HL-60 (cell line): ENCODE measurements around the gene PICK1.

ENCODE experiments used
- DNase-seq, 2 experiments: peaks; one replicate each; pipeline ENCODE4 v3.0.0-alpha.2; 2010 to 2020; ENCODE audit warnings: low read depth in 1 of 2, low spot score in 1 of 2
- H3K27ac ChIP-seq: fragments of 250-450 bp; sonication (Bioruptor Pico); replicated peaks from 2 replicates; pipeline ENCODE4 v1.5.1; 2020; ENCODE audit warnings: mild to moderate bottlenecking, moderate library complexity
- H3K27me3 ChIP-seq: fragments of 250-450 bp; sonication (Bioruptor Pico); 2 replicates; pipeline ENCODE4 v1.5.1; 2021; ENCODE audit warnings: mild to moderate bottlenecking, moderate library complexity; ENCODE audit not compliant: insufficient read depth, poor library complexity, severe bottlenecking
- H3K4me3 ChIP-seq: replicated peaks from 2 replicates; pipeline ENCODE4 v1.5.1; 2011; ENCODE audit warnings: mild to moderate bottlenecking, control low read depth, low read length; ENCODE audit not compliant: insufficient read depth
- CTCF ChIP-seq: IDR thresholded peaks from one replicate; pipeline ENCODE4 v1.5.1; 2011; ENCODE audit warnings: low read length, control low read depth, inconsistent platforms; ENCODE audit not compliant: insufficient read depth
- GABPA ChIP-seq: IDR thresholded peaks from 2 replicates; pipeline ENCODE4 v1.6.1; 2012; ENCODE audit warnings: low read depth
- POLR2AphosphoS5 ChIP-seq: IDR thresholded peaks from 2 replicates; pipeline ENCODE4 v1.6.1; 2012; ENCODE audit warnings: low read depth
- REST ChIP-seq: IDR thresholded peaks from 2 replicates; pipeline ENCODE4 v1.6.1; 2012; ENCODE audit warnings: low read depth; ENCODE audit not compliant: insufficient replicate concordance
- SPI1 ChIP-seq: IDR thresholded peaks from 2 replicates; pipeline ENCODE4 v1.6.1; 2012; ENCODE audit warnings: low read depth, mild to moderate bottlenecking, borderline replicate concordance

The PICK1 gene

DNA sequence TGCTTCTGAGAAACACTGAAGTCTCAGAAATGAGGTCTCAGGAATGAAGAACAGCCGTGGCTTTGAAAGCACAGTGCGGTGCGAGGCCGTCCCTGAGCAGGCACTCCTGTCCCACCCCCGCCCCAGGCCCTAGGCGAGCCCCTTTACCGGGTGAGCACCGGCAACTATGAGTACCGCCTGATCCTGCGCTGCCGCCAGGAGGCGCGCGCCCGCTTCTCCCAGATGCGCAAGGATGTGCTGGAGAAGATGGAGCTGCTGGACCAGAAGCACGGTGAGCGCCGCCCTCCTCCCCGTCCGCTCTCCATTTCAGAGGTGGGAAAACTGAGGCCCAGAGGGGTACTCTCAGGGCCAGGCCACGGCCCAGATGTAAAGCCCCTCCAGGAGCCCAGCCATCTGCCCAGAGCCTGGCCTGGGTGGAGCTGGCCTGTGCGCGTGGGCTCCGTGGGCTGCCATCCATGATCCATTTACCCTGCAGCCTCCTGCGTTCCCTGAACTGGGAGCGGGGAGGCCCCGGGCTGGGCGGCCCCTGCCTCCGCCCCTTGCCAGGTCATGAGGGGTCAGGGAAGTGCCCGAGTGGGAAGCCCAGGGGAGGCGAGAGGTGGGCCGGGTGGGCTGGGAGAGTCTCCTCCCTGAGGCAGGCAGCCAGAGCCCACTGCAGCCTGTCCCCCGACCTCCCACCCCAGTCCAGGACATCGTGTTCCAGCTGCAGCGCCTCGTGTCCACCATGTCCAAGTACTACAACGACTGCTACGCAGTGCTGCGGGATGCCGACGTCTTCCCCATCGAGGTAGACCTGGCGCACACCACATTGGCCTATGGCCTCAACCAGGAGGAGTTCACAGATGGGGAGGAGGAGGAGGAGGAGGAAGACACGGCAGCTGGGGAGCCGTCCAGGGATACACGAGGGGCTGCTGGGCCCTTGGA is 17.2 kb downstream of the PICK1 start:
- no peak overlapping the region for H3K4me3 ChIP-seq
- TF ChIP-seq REST = no peak
- no peak for TF ChIP-seq POLR2AphosphoS5
- no peak for TF ChIP-seq SPI1
- TF ChIP-seq CTCF = no peak
- no peak for DNase-seq
- no peak overlapping the region for H3K27ac ChIP-seq
- no peaks in the 10 kb centered on the region for H3K27me3 ChIP-seq

DNA sequence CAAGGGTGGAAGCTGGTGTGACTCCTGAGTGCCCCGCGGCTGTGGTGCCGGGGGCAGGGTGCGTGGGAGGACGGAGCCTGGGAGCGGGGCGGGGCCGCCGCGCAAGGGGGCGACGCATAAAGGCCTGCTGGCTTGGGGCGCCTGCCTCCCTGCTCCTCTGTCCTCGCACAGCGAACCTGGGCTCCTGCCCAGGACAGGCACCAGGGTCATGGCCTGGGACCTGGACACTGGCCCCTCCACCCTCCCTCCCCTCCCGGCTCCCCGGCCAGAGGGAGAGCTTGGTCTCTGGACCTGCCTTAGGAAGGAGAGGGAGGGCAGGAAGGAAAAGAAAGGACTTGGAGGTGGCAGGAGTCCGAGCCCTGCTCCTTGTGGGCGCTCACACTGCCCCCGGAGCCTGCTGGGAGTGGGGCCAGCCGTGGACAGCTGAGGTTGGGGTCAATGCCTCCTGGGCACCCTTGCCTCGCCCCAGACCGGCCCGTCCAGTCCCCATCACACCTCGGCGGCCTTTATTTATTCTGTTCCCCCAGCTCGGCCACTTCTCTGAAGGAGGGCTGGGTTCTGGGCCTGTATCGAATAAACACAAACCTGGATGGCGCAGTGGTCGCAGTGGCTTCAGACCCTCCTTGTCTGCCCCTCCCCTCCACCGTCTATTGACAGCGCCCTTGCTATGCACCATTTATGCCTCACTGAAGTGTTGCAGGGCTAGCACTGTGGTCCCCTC is 18.1 kb downstream of the PICK1 start:
- Histone ChIP-seq H3K27ac (no peak overlapping the region), H3K27me3 (peaks cover 3% of the 10 kb centered on the region), H3K4me3 (no peak overlapping the region)
- no peak for DNase-seq
- TF ChIP-seq SPI1 = no peak
- TF ChIP-seq REST = no peak

DNA sequence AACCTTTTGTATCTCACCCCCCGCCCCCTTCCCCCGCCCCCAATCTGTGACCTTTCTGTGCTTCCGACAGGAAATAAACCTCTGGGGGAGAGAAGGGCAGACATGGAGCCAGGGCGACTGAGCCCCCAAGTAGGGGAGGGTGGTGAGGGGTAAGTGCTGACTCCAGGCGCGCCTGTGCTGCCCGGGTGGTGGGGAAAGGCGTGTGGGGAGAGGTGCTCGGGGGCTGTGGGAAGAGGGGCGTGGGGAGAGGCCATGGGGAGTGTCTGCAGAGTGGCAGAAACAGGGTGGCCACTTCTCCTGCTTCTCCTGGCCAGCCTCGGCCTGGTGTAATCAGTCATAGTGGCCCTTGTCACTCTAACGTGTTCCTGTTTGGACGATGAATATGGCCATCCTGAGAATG is 18.8 kb downstream of the PICK1 start:
- Histone ChIP-seq H3K27ac (no peak overlapping the region), H3K4me3 (no peak overlapping the region), H3K27me3 (peaks cover 10% of the 10 kb centered on the region)
- TF ChIP-seq SPI1 (no peak), POLR2AphosphoS5 (no peak), GABPA (no peak), CTCF (no peak), REST (no peak)
- DNase-seq = no peak
